ENCODE results near the gene SCARF2. TPM values are rescaled to one million over a fixed set of nuclear protein-coding genes. Genes with fewer than 3 reads are reported as not detected.
A peak's percentile ranks its signal among the peaks of the same experiment; 100 is the strongest.
"Not testable (repeated sequence)": the region's sequence is repeated elsewhere in the genome, so short reads cannot be mapped to it uniquely, and the experiment has no call there.

SCARF2 gene
- total and polyA plus RNA-seq, 2 experiments from 2014 or later: 7.9 to 45.6 TPM

DNA sequence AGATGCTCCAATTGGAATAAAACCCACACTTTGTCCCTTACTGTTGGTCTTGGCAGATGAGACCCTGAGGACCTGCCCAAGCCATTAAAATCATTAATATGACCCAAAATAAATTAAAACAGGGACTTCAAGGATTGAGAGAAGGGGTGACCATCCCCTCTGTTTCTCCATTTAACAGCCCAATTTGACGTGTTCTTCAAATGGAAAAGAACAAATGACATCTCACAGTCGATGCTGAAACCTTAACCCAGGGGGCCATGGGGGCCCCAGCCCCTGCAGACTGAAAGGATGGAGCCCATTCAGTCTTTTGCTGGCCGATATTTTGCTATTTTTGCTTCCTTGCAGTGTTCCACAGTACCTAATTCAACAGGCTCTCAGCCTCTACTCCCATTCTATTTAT is 23.2 kb downstream of the SCARF2 start:
- no peaks in the 10 kb centered on the region for H3K27me3 ChIP-seq (replicated peaks; ENCODE audit: insufficient read depth)
- H3K4me2 ChIP-seq (ENCODE audit: unreplicated experiment): no peak overlapping the region
- no peaks in the 10 kb centered on the region for H3K4me1 ChIP-seq (ENCODE audit: insufficient read depth)
- no peak overlapping the region for H2AFZ ChIP-seq
- DNase-seq: no peak
- 38 to 43% methylated on average over 3 of the region's 3 CpGs for WGBS, 2 experiments (ENCODE audit: low coverage in 1 of 2, low lambda C conversion rate in 2 of 2, missing lambda C conversion rate in 2 of 2)
- H3K36me3 ChIP-seq (ENCODE audit: low read depth): no peaks in the 10 kb centered on the region
- no peaks in the 10 kb centered on the region for H3F3A ChIP-seq (ENCODE audit: insufficient read depth)
- no peak for TF ChIP-seq EZH2 (IDR thresholded peaks at IDR 0.05; ENCODE audit: insufficient read depth, poor library complexity, severe bottlenecking)
- TF ChIP-seq EZH2phosphoT487 (IDR thresholded peaks at IDR 0.05; ENCODE audit: insufficient read depth, low read depth): no peak
- H3K79me2 ChIP-seq (ENCODE audit: insufficient read depth): no peaks in the 10 kb centered on the region
- no peak overlapping the region for H3K27ac ChIP-seq
- in situ Hi-C loops (cut with MboI): no loop called here
- no peak overlapping the region for H3K9ac ChIP-seq
- H3K9me3 ChIP-seq (ENCODE audit: low read depth): no peaks in the 10 kb centered on the region
- H3K4me3 ChIP-seq: no peak overlapping the region
- H4K20me1 ChIP-seq (ENCODE audit: insufficient read depth): no peaks in the 10 kb centered on the region
- H3K9me2 ChIP-seq (ENCODE audit: insufficient read depth): no peaks in the 10 kb centered on the region

DNA sequence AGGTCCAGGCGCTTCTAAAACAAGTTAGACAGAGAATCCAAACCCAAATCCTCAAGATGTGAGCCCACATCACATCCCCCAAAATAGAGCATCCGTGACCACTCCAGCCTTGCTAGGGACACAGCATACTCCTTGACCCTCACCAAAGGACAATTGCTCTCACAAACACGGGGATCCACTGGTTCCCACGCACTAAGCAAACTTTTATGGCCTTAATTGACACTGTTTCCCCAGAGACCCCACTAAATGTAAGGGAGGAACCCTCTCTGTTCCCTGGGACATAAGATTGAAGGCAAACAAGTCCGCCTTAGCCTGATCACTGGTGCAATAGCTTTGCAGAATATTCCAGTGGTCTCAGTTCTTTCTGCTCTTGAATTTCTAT is 23.6 kb downstream of the SCARF2 start:
- TF ChIP-seq EZH2 (IDR thresholded peaks at IDR 0.05; ENCODE audit: insufficient read depth, poor library complexity, severe bottlenecking) (no peak), EZH2phosphoT487 (IDR thresholded peaks at IDR 0.05; ENCODE audit: insufficient read depth, low read depth) (no peak)
- Histone ChIP-seq H3K79me2 (ENCODE audit: insufficient read depth) (no peaks in the 10 kb centered on the region), H3K27me3 (replicated peaks; ENCODE audit: insufficient read depth) (no peaks in the 10 kb centered on the region), H3K9ac (no peak overlapping the region), H3K36me3 (ENCODE audit: low read depth) (no peaks in the 10 kb centered on the region), H3K27ac (no peak overlapping the region), H3K9me2 (ENCODE audit: insufficient read depth) (no peaks in the 10 kb centered on the region), H3K4me2 (ENCODE audit: unreplicated experiment) (no peak overlapping the region), H3K4me3 (no peak overlapping the region), H4K20me1 (ENCODE audit: insufficient read depth) (no peaks in the 10 kb centered on the region), H3F3A (ENCODE audit: insufficient read depth) (no peaks in the 10 kb centered on the region), H2AFZ (no peak overlapping the region), H3K9me3 (ENCODE audit: low read depth) (no peaks in the 10 kb centered on the region), H3K4me1 (ENCODE audit: insufficient read depth) (no peaks in the 10 kb centered on the region)
- WGBS, 2 experiments (ENCODE audit: low coverage in 1 of 2, low lambda C conversion rate in 2 of 2, missing lambda C conversion rate in 2 of 2): 75 to 82% methylated on average over 5 of the region's 5 CpGs
- in situ Hi-C loops (cut with MboI): no loop called here
- no peak for DNase-seq

DNA sequence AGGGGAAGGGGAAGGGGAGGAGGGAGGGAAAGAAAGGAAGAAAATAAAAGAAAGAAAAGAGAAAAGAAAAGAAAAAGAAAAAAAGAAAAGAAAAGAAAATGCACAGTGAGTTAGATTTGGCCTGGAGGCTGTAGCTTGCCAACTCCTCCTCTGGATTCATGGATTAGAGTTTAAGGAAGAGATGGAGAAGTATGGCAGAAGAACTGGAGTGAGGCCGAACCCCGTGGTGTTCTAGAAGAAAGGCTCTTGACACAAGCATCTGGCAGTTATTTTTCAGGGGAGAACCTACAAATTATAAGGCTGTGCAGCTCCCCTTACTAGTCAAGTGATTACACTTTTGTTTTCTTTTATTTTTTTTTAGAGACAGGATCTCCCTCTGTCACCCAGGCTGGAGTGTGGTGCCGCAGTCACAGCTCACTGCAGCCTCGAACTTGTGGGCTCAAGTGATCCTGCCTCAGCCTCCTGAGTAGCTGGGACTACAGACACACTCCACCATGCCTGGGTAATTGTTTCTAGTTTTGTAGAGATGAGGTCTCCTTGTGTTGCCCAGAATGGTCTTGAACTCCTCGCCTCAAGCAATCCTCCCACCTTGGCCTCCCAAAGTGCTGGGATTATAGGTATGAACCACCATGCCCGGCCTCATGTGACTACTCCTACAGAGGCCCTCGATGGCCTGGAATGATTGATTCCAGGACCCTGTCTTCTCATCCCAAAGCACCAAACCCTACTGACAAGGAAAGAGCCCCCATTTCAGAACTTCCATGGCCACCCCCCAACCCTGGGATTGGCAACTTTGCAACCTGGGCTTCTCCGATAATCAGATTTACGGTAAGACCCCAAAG is 24.2 kb downstream of the SCARF2 start:
- Histone ChIP-seq H3K79me2 (ENCODE audit: insufficient read depth) (no peaks in the 10 kb centered on the region), H4K20me1 (ENCODE audit: insufficient read depth) (no peaks in the 10 kb centered on the region), H3K4me3 (no peak overlapping the region), H3K9me2 (ENCODE audit: insufficient read depth) (no peaks in the 10 kb centered on the region), H3K27ac (no peak overlapping the region), H3K36me3 (ENCODE audit: low read depth) (no peaks in the 10 kb centered on the region), H3K9me3 (ENCODE audit: low read depth) (no peaks in the 10 kb centered on the region), H3F3A (ENCODE audit: insufficient read depth) (no peaks in the 10 kb centered on the region), H3K4me1 (ENCODE audit: insufficient read depth) (no peaks in the 10 kb centered on the region), H3K27me3 (replicated peaks; ENCODE audit: insufficient read depth) (no peaks in the 10 kb centered on the region), H3K9ac (no peak overlapping the region), H2AFZ (no peak overlapping the region), H3K4me2 (ENCODE audit: unreplicated experiment) (no peak overlapping the region)
- in situ Hi-C loops (cut with MboI): no loop called here
- DNase-seq: no peak
- TF ChIP-seq EZH2 (IDR thresholded peaks at IDR 0.05; ENCODE audit: insufficient read depth, poor library complexity, severe bottlenecking): no peak
- no peak for TF ChIP-seq EZH2phosphoT487 (IDR thresholded peaks at IDR 0.05; ENCODE audit: insufficient read depth, low read depth)
- WGBS, 2 experiments (ENCODE audit: low coverage in 1 of 2, low lambda C conversion rate in 2 of 2, missing lambda C conversion rate in 2 of 2): 82 to 86% methylated on average over 9 of the region's 9 CpGs

DNA sequence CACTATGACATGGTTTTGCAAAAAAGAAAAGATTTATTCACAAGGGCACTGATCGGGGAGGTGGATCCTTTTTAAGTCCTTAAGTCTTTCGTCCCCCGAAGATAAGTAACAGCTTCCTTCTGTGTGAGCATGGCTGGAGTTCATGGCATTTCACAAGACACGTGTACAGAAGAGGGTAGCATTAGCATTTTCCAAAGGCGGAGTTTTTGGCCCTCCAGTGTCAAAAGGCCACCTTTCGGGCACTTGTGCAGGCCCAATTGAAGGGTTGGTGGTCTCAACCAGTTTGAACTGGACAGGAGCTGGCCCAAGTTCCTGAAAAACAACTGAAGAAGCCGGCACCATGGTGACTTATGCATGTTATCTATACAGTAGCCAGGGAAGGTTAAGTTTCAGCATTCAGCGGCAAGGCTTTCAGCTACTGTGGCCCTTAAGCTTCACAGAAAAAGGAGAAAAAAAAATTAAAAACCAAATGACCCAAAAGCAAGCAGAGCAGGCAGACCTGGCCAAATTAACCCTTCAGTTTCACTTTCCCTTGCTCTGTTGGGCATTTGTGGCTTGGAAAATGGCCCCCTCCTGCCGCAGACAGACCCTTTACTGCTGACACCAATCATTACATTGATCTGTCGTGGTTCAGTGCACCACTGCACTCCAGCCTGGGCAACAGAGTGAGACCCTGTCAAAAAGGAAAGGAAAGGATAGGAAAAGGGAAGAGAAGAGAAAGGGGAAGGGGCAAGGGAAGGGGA is 25.0 kb downstream of the SCARF2 start:
- WGBS, 2 experiments (ENCODE audit: low coverage in 1 of 2, low lambda C conversion rate in 2 of 2, missing lambda C conversion rate in 2 of 2): 59% methylated on average over 10 of the region's 10 CpGs
- Histone ChIP-seq H3F3A (ENCODE audit: insufficient read depth) (no peaks in the 10 kb centered on the region), H3K36me3 (ENCODE audit: low read depth) (no peaks in the 10 kb centered on the region), H3K4me3 (no peak overlapping the region), H4K20me1 (ENCODE audit: insufficient read depth) (no peaks in the 10 kb centered on the region), H3K4me2 (ENCODE audit: unreplicated experiment) (no peak overlapping the region), H3K27me3 (replicated peaks; ENCODE audit: insufficient read depth) (no peaks in the 10 kb centered on the region), H3K4me1 (ENCODE audit: insufficient read depth) (no peaks in the 10 kb centered on the region), H2AFZ (peak overlapping the region; percentile 58; the same call in 1 of the 2 replicates), H3K79me2 (ENCODE audit: insufficient read depth) (no peaks in the 10 kb centered on the region), H3K9me2 (ENCODE audit: insufficient read depth) (no peaks in the 10 kb centered on the region), H3K9ac (no peak overlapping the region), H3K9me3 (ENCODE audit: low read depth) (no peaks in the 10 kb centered on the region), H3K27ac (no peak overlapping the region)
- TF ChIP-seq EZH2 (IDR thresholded peaks at IDR 0.05; ENCODE audit: insufficient read depth, poor library complexity, severe bottlenecking): no peak
- no peak for TF ChIP-seq EZH2phosphoT487 (IDR thresholded peaks at IDR 0.05; ENCODE audit: insufficient read depth, low read depth)
- no peak for DNase-seq
- in situ Hi-C loops (cut with MboI): no loop called here

DNA sequence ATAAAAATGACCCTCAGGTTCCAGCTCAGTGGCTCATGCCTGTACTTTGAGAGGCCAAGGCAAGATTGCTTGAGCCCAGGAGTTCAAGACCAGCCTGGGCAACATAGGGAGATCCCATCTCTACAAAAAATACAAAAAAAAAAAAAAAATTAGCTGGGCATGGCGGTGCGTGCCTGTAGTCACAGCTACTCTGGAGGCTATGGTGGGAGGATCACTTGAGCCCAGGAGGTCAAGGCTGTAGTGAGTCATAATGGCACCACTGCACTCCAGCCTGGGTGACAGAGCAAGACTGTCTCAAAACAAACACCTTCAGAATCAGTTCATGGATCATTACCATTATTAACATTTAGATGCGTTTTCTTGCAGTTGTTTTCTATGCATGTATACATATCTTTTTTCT is 28.2 kb downstream of the SCARF2 start:
- H3K79me2 ChIP-seq (ENCODE audit: insufficient read depth); H3K4me3 ChIP-seq; H3K4me1 ChIP-seq (ENCODE audit: insufficient read depth); H3K27me3 ChIP-seq (replicated peaks; ENCODE audit: insufficient read depth); H3K9me3 ChIP-seq (ENCODE audit: low read depth); DNase-seq; H2AFZ ChIP-seq; H3F3A ChIP-seq (ENCODE audit: insufficient read depth); in situ Hi-C loops (cut with MboI); H4K20me1 ChIP-seq (ENCODE audit: insufficient read depth); H3K9me2 ChIP-seq (ENCODE audit: insufficient read depth); H3K4me2 ChIP-seq (ENCODE audit: unreplicated experiment); H3K9ac ChIP-seq; H3K36me3 ChIP-seq (ENCODE audit: low read depth); H3K27ac ChIP-seq: not testable (repeated sequence)
- 97 to 100% methylated on average over 3 of the region's 3 CpGs for WGBS, 2 experiments (ENCODE audit: low coverage in 1 of 2, low lambda C conversion rate in 2 of 2, missing lambda C conversion rate in 2 of 2)

Measured in GM23248 (cell line).